ENCODE results near the gene SKOR1.

- TF ChIP-seq, protein P1, sequence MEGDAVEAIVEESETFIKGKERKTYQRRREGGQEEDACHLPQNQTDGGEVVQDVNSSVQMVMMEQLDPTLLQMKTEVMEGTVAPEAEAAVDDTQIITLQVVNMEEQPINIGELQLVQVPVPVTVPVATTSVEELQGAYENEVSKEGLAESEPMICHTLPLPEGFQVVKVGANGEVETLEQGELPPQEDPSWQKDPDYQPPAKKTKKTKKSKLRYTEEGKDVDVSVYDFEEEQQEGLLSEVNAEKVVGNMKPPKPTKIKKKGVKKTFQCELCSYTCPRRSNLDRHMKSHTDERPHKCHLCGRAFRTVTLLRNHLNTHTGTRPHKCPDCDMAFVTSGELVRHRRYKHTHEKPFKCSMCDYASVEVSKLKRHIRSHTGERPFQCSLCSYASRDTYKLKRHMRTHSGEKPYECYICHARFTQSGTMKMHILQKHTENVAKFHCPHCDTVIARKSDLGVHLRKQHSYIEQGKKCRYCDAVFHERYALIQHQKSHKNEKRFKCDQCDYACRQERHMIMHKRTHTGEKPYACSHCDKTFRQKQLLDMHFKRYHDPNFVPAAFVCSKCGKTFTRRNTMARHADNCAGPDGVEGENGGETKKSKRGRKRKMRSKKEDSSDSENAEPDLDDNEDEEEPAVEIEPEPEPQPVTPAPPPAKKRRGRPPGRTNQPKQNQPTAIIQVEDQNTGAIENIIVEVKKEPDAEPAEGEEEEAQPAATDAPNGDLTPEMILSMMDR (IDR thresholded peaks at IDR 0.05; ENCODE audit: low read length) = no peak
- no peak for TF ChIP-seq EZH2 (IDR thresholded peaks at IDR 0.05; ENCODE audit: borderline replicate concordance, low read length)
These were observed 58.7 kb downstream of the SKOR1 start for GRCh38 chr15:67884009-67884408.

All from OCI-LY1 (cell line).